ENCODE results near the gene WNT6.

Gene WNT6

GRCh38 chr2:218908721-218909619 is 49.4 kb downstream of the WNT6 start:
- Mint-ChIP-seq H3K4me3 (peak overlapping the region; percentile 86 to 93 (median 92)), H3K27me3 (ENCODE audit: low read depth) (peaks cover 23% of the 10 kb centered on the region), H3K4me1 (peaks cover 14% of the 10 kb centered on the region), H3K27ac (peak overlapping the region; percentile 67 to 76 (median 71)), H3K9me3 (no peaks in the 10 kb centered on the region), H3K36me3 (ENCODE audit: low read depth) (no peaks in the 10 kb centered on the region)
- no peak for TF ChIP-seq CTCF (IDR thresholded peaks at IDR 0.05; ENCODE audit: unreplicated experiment in 3 of 3)

GRCh38 chr2:218910741-218911140 is 51.1 kb downstream of the WNT6 start:
- Mint-ChIP-seq H3K36me3 (ENCODE audit: low read depth) (no peaks in the 10 kb centered on the region), H3K4me1 (peaks cover 14% of the 10 kb centered on the region), H3K27ac (no peak overlapping the region), H3K4me3 (peak overlapping the region; percentile 25 to 68 (median 39)), H3K27me3 (ENCODE audit: low read depth) (peaks cover 9% of the 10 kb centered on the region), H3K9me3 (no peaks in the 10 kb centered on the region)
- no peak for TF ChIP-seq CTCF (IDR thresholded peaks at IDR 0.05; ENCODE audit: unreplicated experiment in 3 of 3)

DNA sequence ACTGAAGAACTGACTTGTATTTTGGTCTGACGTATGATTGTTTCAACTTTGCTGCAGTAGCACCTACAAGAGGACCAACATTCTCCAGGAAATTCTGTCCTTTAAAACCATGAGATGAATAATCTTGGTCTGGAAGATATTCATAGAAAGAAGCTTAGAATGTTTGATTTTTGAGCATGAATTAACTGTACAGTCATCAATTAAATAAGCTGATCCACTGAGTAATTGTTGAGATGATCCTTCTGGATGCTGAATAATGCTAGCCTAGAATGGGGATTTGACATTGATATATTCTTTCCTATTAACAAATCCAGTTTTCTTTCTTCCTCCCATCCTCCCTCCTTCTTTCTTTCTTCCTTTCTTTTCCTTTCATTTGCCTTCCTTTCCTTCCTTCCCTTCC is 60.9 kb downstream of the WNT6 start:
- TF ChIP-seq CTCF (IDR thresholded peaks at IDR 0.05; ENCODE audit: unreplicated experiment in 3 of 3) = no peak
- Mint-ChIP-seq H3K27ac (no peak overlapping the region), H3K4me1 (no peaks in the 10 kb centered on the region), H3K9me3 (peaks cover 14% of the 10 kb centered on the region), H3K27me3 (ENCODE audit: low read depth) (peaks cover 3% of the 10 kb centered on the region), H3K36me3 (ENCODE audit: low read depth) (peaks cover 16% of the 10 kb centered on the region), H3K4me3 (no peak overlapping the region)
